ENCODE results near the gene USPL1.
A peak's percentile ranks its signal among the peaks of the same experiment; 100 is the strongest.

The USPL1 gene

DNA sequence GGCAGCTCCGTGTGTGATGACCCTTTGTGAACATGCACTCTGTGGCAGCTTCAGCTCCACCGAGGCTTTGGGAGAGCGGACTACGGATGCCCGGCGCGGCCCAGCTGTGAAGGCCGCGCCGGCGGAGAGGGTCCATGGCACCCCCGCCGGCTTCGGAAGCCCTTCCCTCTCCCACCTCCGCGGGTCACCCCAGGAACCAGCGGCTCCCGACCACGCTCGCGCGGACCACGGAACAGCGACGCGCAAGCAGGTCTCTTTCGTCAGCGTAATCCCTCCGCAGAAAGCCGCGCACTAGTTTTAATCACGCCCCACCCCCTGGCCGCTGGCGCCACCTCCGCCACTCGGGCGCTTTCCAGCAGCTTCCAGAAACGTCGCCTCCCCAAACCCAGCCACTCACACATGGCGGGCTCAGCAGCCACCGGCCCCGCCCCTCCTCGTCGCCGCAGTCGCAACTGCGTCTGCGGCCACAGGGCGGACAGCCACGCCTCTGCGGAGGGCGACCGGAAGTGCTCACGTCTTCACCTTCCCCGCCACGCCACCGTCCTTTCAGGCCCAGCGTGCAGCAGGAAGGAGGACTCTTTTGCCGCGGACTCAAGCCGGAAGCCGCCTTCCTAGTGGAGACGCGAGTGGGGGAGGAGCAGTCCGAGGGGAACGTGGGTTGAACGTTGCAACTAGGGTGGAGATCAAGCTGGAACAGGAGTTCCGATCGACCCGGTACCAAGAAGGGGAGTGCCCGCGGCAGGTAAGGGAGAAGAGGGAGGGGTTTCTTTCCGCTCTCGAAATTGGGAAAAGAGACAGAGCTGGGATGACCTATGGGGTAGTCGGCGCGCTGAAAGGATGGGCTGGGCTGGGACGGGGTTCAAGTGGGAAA lies at the start of gene USPL1 (continued):
- TF ChIP-seq, protein P1, sequence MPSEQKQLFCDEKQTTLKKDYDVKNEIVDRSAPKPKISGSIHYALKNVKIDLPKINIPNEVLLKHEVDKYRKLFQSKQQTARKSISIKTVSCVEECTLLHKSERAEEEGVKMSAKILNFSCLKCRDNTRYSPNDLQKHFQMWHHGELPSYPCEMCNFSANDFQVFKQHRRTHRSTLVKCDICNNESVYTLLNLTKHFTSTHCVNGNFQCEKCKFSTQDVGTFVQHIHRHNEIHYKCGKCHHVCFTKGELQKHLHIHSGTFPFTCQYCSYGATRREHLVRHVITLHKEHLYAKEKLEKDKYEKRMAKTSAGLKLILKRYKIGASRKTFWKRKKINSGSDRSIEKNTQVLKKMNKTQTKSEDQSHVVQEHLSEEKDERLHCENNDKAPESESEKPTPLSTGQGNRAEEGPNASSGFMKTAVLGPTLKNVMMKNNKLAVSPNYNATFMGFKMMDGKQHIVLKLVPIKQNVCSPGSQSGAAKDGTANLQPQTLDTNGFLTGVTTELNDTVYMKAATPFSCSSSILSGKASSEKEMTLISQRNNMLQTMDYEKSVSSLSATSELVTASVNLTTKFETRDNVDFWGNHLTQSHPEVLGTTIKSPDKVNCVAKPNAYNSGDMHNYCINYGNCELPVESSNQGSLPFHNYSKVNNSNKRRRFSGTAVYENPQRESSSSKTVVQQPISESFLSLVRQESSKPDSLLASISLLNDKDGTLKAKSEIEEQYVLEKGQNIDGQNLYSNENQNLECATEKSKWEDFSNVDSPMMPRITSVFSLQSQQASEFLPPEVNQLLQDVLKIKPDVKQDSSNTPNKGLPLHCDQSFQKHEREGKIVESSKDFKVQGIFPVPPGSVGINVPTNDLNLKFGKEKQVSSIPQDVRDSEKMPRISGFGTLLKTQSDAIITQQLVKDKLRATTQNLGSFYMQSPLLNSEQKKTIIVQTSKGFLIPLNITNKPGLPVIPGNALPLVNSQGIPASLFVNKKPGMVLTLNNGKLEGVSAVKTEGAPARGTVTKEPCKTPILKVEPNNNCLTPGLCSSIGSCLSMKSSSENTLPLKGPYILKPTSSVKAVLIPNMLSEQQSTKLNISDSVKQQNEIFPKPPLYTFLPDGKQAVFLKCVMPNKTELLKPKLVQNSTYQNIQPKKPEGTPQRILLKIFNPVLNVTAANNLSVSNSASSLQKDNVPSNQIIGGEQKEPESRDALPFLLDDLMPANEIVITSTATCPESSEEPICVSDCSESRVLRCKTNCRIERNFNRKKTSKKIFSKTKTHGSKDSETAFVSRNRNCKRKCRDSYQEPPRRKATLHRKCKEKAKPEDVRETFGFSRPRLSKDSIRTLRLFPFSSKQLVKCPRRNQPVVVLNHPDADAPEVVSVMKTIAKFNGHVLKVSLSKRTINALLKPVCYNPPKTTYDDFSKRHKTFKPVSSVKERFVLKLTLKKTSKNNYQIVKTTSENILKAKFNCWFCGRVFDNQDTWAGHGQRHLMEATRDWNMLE (tag by site-specific recombination; conservative IDR thresholded peaks at IDR 0.05; ENCODE audit: low read depth): peak; percentile 83
- TF ChIP-seq, protein P2, sequence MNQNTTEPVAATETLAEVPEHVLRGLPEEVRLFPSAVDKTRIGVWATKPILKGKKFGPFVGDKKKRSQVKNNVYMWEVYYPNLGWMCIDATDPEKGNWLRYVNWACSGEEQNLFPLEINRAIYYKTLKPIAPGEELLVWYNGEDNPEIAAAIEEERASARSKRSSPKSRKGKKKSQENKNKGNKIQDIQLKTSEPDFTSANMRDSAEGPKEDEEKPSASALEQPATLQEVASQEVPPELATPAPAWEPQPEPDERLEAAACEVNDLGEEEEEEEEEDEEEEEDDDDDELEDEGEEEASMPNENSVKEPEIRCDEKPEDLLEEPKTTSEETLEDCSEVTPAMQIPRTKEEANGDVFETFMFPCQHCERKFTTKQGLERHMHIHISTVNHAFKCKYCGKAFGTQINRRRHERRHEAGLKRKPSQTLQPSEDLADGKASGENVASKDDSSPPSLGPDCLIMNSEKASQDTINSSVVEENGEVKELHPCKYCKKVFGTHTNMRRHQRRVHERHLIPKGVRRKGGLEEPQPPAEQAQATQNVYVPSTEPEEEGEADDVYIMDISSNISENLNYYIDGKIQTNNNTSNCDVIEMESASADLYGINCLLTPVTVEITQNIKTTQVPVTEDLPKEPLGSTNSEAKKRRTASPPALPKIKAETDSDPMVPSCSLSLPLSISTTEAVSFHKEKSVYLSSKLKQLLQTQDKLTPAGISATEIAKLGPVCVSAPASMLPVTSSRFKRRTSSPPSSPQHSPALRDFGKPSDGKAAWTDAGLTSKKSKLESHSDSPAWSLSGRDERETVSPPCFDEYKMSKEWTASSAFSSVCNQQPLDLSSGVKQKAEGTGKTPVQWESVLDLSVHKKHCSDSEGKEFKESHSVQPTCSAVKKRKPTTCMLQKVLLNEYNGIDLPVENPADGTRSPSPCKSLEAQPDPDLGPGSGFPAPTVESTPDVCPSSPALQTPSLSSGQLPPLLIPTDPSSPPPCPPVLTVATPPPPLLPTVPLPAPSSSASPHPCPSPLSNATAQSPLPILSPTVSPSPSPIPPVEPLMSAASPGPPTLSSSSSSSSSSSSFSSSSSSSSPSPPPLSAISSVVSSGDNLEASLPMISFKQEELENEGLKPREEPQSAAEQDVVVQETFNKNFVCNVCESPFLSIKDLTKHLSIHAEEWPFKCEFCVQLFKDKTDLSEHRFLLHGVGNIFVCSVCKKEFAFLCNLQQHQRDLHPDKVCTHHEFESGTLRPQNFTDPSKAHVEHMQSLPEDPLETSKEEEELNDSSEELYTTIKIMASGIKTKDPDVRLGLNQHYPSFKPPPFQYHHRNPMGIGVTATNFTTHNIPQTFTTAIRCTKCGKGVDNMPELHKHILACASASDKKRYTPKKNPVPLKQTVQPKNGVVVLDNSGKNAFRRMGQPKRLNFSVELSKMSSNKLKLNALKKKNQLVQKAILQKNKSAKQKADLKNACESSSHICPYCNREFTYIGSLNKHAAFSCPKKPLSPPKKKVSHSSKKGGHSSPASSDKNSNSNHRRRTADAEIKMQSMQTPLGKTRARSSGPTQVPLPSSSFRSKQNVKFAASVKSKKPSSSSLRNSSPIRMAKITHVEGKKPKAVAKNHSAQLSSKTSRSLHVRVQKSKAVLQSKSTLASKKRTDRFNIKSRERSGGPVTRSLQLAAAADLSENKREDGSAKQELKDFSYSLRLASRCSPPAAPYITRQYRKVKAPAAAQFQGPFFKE (tag by site-specific recombination; IDR thresholded peaks at IDR 0.05; ENCODE audit: borderline replicate concordance): no peak
- TF ChIP-seq ZNF701 (tag by site-specific recombination; IDR thresholded peaks at IDR 0.05): peak; percentile 79
- TF ChIP-seq MEIS1 (CRISPR knock-in tag; IDR thresholded peaks at IDR 0.05; ENCODE audit: borderline replicate concordance): no peak
- TF ChIP-seq, protein P3, sequence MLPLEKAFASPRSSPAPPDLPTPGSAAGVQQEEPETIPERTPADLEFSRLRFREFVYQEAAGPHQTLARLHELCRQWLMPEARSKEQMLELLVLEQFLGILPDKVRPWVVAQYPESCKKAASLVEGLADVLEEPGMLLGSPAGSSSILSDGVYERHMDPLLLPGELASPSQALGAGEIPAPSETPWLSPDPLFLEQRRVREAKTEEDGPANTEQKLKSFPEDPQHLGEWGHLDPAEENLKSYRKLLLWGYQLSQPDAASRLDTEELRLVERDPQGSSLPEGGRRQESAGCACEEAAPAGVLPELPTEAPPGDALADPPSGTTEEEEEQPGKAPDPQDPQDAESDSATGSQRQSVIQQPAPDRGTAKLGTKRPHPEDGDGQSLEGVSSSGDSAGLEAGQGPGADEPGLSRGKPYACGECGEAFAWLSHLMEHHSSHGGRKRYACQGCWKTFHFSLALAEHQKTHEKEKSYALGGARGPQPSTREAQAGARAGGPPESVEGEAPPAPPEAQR (tag by site-specific recombination; IDR thresholded peaks at IDR 0.05): 0 out of 2 replicates have a peak, but pooled peaks have one; percentile 84
- no peak for TF ChIP-seq ZNF354C (tag by site-specific recombination; IDR thresholded peaks at IDR 0.05; ENCODE audit: borderline replicate concordance, low read depth)
- peak; percentile 98 for TF ChIP-seq GLI4 (tag by site-specific recombination; IDR thresholded peaks at IDR 0.05)
- peak; percentile 99 for TF ChIP-seq KLF16 (tag by site-specific recombination; IDR thresholded peaks at IDR 0.05)
- TF ChIP-seq ZXDB (tag by site-specific recombination; IDR thresholded peaks at IDR 0.05): peak; percentile 93
- peak; percentile 79; the same call in 1 of the 2 replicates for TF ChIP-seq ZNF558 (tag by site-specific recombination; IDR thresholded peaks at IDR 0.05)
- TF ChIP-seq, protein P4, sequence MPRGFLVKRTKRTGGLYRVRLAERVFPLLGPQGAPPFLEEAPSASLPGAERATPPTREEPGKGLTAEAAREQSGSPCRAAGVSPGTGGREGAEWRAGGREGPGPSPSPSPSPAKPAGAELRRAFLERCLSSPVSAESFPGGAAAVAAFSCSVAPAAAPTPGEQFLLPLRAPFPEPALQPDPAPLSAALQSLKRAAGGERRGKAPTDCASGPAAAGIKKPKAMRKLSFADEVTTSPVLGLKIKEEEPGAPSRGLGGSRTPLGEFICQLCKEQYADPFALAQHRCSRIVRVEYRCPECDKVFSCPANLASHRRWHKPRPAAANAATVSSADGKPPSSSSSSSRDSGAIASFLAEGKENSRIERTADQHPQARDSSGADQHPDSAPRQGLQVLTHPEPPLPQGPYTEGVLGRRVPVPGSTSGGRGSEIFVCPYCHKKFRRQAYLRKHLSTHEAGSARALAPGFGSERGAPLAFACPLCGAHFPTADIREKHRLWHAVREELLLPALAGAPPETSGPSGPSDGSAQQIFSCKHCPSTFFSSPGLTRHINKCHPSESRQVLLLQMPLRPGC (tag by site-specific recombination; IDR thresholded peaks at IDR 0.05): peak; percentile 84
- no peak for TF ChIP-seq ZNF549 (tag by site-specific recombination; IDR thresholded peaks at IDR 0.05)
- TF ChIP-seq, protein P5, sequence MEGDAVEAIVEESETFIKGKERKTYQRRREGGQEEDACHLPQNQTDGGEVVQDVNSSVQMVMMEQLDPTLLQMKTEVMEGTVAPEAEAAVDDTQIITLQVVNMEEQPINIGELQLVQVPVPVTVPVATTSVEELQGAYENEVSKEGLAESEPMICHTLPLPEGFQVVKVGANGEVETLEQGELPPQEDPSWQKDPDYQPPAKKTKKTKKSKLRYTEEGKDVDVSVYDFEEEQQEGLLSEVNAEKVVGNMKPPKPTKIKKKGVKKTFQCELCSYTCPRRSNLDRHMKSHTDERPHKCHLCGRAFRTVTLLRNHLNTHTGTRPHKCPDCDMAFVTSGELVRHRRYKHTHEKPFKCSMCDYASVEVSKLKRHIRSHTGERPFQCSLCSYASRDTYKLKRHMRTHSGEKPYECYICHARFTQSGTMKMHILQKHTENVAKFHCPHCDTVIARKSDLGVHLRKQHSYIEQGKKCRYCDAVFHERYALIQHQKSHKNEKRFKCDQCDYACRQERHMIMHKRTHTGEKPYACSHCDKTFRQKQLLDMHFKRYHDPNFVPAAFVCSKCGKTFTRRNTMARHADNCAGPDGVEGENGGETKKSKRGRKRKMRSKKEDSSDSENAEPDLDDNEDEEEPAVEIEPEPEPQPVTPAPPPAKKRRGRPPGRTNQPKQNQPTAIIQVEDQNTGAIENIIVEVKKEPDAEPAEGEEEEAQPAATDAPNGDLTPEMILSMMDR (tag by site-specific recombination; IDR thresholded peaks at IDR 0.05): peak; percentile 89
- peak; percentile 90 for TF ChIP-seq ZSCAN23 (tag by site-specific recombination; IDR thresholded peaks at IDR 0.05)
- TF ChIP-seq ZNF792 (tag by site-specific recombination; IDR thresholded peaks at IDR 0.05): 0 out of 2 replicates have a peak, but pooled peaks have one; percentile 24
- TF ChIP-seq KLF9 (tag by site-specific recombination; IDR thresholded peaks at IDR 0.05; ENCODE audit: low read depth): peak; percentile 98
- peak; percentile 83 for TF ChIP-seq ZNF610 (tag by site-specific recombination; IDR thresholded peaks at IDR 0.05; ENCODE audit: borderline replicate concordance)
- TF ChIP-seq BCL11B (tag by site-specific recombination; IDR thresholded peaks at IDR 0.05; ENCODE audit: low read depth): 0 out of 2 replicates have a peak, but pooled peaks have one; percentile 52
- TF ChIP-seq, protein P6, sequence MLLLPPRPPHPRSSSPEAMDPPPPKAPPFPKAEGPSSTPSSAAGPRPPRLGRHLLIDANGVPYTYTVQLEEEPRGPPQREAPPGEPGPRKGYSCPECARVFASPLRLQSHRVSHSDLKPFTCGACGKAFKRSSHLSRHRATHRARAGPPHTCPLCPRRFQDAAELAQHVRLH (tag by site-specific recombination; IDR thresholded peaks at IDR 0.05): peak; percentile 99
- no peak for TF ChIP-seq ZNF140 (tag by site-specific recombination; IDR thresholded peaks at IDR 0.05)
